Erythroblast (primary cell): Measurements from ENCODE around the gene MYBPHL.

Experiments used
- GATA1 ChIP-seq: IDR thresholded peaks from 2 replicates; pipeline ENCODE4 v1.6.1; 2011; ENCODE audit warnings: low read depth, mild to moderate bottlenecking, control low read depth, low read length, moderate library complexity
- POLR2A ChIP-seq: IDR thresholded peaks from 2 replicates; pipeline ENCODE4 v1.6.1; 2011; ENCODE audit warnings: mild to moderate bottlenecking, low read length

DNA sequence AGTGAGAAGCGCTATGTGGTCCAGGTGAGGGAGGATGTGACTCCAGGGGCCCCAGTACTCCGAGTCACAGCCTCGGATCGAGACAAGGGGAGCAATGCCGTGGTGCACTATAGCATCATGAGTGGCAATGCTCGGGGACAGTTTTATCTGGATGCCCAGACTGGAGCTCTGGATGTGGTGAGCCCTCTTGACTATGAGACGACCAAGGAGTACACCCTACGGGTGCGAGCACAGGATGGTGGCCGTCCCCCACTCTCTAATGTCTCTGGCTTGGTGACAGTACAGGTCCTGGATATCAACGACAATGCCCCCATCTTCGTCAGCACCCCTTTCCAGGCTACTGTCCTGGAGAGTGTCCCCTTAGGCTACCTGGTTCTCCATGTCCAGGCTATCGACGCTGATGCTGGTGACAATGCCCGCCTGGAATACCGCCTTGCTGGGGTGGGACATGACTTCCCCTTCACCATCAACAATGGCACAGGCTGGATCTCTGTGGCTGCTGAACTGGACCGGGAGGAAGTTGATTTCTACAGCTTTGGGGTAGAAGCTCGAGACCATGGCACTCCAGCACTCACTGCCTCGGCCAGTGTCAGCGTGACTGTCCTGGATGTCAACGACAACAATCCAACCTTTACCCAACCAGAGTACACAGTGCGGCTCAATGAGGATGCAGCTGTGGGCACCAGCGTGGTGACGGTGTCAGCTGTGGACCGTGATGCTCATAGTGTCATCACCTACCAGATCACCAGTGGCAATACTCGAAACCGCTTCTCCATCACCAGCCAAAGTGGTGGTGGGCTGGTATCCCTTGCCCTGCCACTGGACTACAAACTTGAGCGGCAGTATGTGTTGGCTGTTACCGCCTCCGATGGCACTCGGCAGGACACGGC is 55.3 kb downstream of the MYBPHL start:
- no peak for TF ChIP-seq POLR2A
- TF ChIP-seq GATA1 = no peak
